ENCODE measurements around the gene NIBAN1.
A peak's percentile ranks its signal among the peaks of the same experiment; 100 is the strongest.
"Not testable (repeated sequence)": the region's sequence is repeated elsewhere in the genome, so short reads cannot be mapped to it uniquely, and the experiment has no call there.

NIBAN1 gene

GRCh38 chr1:184974056-184974836, at the start of gene NIBAN1:
Gene NIBAN1, minus strand, starts transcription at chr1:184974508. Its CDS starts 152 bp downstream, at chr1:184974356.
- peak; percentile 47 to 60 for DNase-seq

GRCh38 chr1:185017966-185018365, 43.7 kb upstream of the NIBAN1 start:
- no peak for DNase-seq

GRCh38 chr1:185017338-185017737, 43.0 kb upstream of the NIBAN1 start:
- no peak for DNase-seq

GRCh38 chr1:185016880-185017279, 42.6 kb upstream of the NIBAN1 start:
- DNase-seq = no peak

GRCh38 chr1:185015631-185016030, 41.3 kb upstream of the NIBAN1 start:
- DNase-seq = no peak

GRCh38 chr1:185014941-185015340, 40.6 kb upstream of the NIBAN1 start:
- no peak for DNase-seq

GRCh38 chr1:185010361-185010760, 36.1 kb upstream of the NIBAN1 start:
- DNase-seq = no peak

GRCh38 chr1:185008838-185009237, 34.5 kb upstream of the NIBAN1 start:
- DNase-seq = no peak

- DNase-seq = not testable (repeated sequence)
These were observed 27.1 kb upstream of the NIBAN1 start for GRCh38 chr1:185001312-185001880.

GRCh38 chr1:184999974-185000373, 25.7 kb upstream of the NIBAN1 start:
- DNase-seq = not testable (repeated sequence)

GRCh38 chr1:184994301-184994700, 20.0 kb upstream of the NIBAN1 start:
- DNase-seq = no peak

- DNase-seq = no peak
These were observed 18.0 kb upstream of the NIBAN1 start for GRCh38 chr1:184992271-184992670.

GRCh38 chr1:184990204-184990603, 15.9 kb upstream of the NIBAN1 start:
- no peak for DNase-seq

- no peak for DNase-seq
These were observed 14.2 kb upstream of the NIBAN1 start for GRCh38 chr1:184988506-184988905.

GRCh38 chr1:184987696-184988095, 13.4 kb upstream of the NIBAN1 start:
- no peak for DNase-seq

GRCh38 chr1:184986250-184986649, 11.9 kb upstream of the NIBAN1 start:
- DNase-seq = no peak

- DNase-seq = peak; percentile 60 to 71
These were observed 8.0 kb upstream of the NIBAN1 start for GRCh38 chr1:184982002-184982954.

GRCh38 chr1:184980726-184981125, 6.4 kb upstream of the NIBAN1 start:
- DNase-seq = no peak

- no peak for DNase-seq
These were observed 1.0 kb upstream of the NIBAN1 start for GRCh38 chr1:184975208-184975870.

GRCh38 chr1:184974837-184975115, 468 bp upstream of the NIBAN1 start:
- DNase-seq = no peak

GRCh38 chr1:184973272-184974055, 844 bp downstream of the NIBAN1 start:
- peak; percentile 32 to 42 for DNase-seq

Measured in stimulated activated CD4-positive, alpha-beta T cell treated with anti-CD3 and anti-CD28 coated beads, Interleukin-4, amount 100 ng/mL, for 4 hours (primary cell).